Measurements from ENCODE around the gene ABHD8.
"Not testable (repeated sequence)": the region's sequence is repeated elsewhere in the genome, so short reads cannot be mapped to it uniquely, and the experiment has no call there.

ABHD8 gene

GRCh38 chr19:17320435-17320834 lies 17.2 kb upstream of the ABHD8 start:
- DNase-seq, result no peak

DNA sequence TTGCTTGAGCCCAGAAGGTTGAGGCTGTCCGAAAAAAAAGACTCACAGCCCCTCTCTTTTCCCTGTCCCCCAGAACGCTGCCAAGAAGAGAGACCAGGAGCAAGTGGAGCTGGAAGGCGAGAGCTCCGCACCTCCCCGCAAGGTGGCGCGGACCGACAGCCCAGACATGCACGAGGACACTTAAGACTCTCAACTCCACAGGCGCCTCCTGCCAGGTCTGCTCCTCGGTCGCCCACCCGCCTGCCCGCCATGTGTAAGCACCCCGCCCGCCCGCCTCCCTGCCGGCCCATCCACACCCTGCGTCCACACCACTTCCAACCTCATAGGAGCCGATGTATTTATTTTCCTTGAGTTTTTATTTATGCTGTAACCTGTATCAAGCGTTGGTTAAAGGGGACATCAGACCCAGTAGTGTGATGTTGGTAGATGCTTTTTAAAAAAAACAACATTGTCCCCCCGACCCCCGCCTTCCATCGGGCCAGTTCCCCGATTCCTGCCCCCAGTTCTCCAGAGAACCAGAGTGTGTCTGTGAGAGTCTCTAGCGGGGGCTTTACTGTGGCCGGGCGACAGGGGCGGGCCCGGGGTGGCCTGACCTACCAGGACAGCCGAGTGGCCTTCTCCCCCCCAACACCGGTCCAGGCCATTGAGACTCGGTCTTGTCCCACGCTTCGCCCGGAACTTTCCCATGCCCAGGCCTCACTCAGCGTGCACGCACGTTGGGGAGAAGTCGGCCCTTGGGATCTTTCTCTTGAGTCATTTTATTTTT lies 16.4 kb upstream of the ABHD8 start:
- DNase-seq, result no peak

DNA sequence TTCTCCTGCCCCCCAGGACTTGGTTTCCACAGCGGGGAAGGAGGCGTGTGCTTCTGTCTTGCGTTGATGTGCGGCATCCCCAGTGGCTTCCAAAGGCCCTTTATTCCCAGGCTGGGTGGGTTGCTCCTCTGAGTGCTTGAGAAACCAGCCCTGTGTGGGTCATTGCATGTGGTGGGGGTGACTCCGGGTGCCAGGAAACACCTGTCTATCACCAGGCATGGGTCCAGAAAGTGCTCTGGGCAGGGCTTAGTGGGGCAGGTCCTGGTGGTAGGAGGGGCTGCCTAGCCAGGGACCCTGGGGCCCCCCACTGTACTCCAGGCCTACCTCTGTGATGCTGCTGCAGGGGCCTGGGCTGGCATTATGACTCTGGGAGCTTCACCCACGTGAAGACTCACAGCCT lies 15.7 kb upstream of the ABHD8 start:
- no peak for DNase-seq

GRCh38 chr19:17314007-17314593 lies 10.9 kb upstream of the ABHD8 start:
- no peak for DNase-seq

DNA sequence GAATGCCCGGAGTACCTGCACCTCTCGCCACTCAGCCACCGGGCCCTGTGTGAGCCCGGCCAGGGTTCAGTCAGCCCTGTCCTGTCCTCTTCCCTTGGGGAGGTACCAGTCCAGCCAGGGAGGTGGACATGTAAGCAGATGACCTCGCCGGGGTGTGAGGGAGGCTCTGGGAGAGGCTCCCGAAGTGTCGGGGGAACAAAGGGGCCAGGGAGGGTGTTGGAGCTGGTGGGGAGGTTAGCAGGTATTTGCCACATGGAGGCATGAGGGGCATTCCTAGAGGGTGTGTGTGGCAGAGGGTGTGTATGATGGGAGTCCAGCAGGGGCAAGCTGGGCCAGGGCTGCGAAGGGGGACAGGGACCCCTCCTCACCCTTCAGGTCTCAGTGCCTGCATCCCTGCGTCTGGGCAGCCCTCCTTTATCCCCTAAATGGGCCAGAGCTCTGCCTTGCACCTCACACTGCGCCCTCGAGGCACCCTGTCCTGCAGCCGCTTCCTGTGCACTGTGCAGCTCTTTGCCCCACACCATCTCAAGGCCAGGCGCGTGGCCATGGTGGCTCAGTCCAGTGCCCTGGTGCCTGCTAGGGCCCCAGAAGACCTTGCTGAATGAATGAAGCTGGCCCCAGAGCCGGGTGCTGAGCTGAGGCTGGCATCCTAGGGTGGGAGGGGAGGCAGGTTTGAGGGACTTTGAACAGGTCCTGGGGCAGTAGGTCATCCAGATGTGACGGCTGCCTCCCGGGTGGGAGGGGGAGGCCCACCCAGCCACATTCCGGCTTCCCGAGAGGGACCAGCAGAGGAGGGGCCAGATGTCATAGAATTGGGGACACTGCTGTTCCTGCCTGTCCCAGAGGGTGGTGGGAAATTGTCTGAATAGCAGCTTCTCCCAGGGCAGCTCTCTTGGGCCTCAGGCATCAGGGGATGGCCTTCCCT lies 9.2 kb upstream of the ABHD8 start:
- DNase-seq, result no peak

- DNase-seq, result no peak
Measured at GRCh38 chr19:17311455-17312188, 8.4 kb upstream of the ABHD8 start.

DNA sequence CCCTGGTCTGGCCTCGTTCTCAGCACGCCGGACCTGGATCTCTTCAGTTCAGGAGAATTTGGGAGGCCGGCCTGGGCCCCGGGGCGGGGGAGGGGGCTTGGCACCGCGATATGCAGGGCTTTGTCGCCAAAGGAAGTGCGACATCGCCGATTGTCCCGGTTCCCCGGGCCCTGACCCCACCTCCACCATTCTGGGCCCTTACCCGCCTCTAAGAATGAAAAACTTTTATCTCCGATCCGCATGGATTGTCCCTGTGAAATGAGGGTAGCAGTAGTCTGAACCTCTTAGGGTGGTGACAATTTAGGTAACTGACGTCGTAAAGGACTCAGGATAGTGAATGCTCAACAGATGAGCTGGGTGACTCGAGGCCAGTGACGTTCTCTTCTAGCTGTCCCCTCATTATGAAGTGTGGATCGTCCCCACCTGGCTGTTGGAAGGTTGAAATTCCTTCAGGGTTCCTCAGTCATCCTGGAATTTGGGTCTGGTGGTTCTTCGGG lies 6.8 kb upstream of the ABHD8 start:
- DNase-seq, result no peak

DNA sequence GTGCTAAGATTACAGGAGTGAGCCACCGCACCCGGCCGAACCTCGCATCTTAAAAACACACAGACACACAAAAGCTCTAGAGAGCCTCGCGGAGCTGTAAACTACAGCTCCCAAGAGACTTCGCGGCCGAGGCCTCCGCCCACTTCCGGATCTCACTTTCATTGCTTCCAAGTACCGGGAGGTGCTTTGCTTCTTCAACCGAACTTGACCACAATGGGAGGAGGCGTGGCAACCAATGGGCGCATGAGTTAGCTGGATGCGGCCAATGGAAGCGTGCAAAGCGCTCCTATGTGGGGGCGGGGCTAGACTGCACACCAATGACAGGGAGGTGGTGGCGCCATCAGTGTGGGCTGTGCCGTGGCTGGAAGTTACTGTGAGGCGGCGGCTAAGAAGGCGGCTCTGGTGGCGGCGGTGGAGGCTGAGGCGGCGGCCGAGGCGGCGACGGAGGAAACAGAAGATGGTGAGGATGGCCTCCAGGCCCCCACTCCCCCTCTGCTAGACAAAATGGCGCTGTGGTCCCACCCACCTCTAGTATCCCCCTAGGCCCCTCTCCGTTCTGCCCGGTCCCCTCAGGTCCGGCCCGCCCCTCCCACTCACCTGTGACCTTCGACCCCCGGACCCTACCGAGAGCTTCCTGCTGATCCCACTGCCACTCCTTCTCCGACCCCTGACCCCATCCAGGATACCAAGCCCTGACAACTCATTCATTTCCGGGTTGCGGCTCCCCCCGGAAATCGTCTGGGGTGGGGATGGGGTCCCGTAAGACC lies 6.2 kb upstream of the ABHD8 start, which contains the start of gene DDA1:
Gene DDA1 (plus strand): TSS at position 366 of the 767 bp plus-strand sequence. CDS start 92 bp downstream, at position 458.
- peak; percentile 99 for DNase-seq

DNA sequence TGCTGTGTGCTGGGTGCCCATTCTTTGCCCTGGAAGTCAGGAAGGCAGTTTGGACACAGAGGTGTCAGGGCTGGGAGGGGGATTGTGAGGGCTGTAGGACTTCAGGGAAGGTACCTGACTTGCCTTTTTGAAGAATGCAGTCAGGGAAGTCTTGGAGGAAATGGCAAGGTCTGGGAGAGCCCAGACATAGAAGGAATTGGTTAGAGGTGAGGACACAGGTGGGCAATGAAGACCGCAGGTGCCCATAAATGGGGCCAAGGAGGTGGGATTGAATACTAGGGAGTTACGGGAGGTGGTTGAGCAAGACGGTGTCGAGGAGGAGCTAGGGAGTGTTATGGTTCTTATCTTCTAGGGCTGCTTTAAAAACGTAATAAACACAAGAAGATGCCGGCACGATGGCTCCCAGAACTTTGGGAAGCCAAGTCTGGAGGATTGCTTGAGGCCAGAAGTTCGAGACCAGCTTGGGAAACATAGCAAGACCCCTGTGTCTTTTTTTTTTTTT lies 4.7 kb upstream of the ABHD8 start:
- no peak for DNase-seq

DNA sequence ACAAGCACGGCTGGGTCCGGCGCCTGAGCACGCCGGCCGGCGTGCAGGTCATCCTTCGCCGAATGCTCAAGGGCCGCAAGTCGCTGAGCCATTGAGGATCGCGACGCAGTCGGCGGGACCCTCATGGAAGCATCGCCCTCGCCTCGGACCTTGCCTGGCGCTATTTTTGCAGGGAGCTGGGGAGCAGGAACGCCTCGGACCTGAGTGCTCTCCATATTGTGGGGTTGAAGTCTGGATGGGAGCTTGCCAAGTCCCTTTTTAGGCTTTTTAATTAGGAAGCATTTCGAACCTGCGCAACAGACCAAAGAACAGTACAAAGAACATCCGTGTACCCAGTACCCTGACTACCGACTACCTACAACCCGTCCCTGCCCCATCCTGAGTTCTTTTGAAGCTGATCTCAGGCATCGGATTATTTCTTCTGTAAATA lies 3.1 kb upstream of the ABHD8 start:
- DNase-seq, result no peak

GRCh38 chr19:17305517-17306284 lies 2.5 kb upstream of the ABHD8 start, which contains the start of gene MRPL34:
MRPL34 (plus strand) TSS chr19:17305872; CDS start chr19:17305893, 21 bp downstream.
- DNase-seq, result peak; percentile 95

GRCh38 chr19:17305216-17305516 lies 1.9 kb upstream of the ABHD8 start:
- no peak for DNase-seq

- no peak for DNase-seq
Measured at GRCh38 chr19:17304386-17305215, 1.4 kb upstream of the ABHD8 start.

- DNase-seq, result no peak
Measured at GRCh38 chr19:17303940-17304267, 679 bp upstream of the ABHD8 start.

GRCh38 chr19:17302391-17303166 lies 646 bp downstream of the ABHD8 start:
- DNase-seq, result no peak

DNA sequence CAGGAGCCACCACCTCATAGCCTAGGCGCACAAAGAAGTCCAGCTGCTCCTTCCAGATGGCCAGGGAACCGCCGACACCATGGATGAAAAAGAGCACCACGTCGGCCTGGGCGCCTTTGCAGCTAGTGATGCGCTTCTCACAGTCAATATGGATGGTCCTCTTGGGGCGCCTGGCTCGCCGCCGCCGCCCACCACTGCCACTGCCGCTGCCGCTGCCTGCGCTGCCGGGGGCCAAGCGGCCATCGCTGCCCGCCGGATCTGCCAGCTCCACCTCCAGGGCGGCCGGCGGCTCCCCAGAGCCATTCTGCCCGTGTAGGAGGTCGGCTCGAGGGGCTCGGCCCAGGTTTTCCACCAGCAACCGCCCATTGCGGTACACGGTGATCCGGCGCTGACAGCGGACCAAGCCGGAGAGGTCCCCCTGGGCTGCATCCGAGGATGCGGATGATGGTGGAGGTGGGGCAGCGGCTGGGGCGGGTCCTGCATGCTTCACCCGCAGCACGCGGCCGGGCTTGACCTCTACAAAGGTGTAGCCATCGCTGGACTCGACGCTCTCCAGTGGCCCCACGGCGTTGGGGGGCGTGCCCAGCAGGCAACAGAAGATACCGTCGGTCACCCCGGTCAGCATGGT lies 2.1 kb downstream of the ABHD8 start:
- DNase-seq, result no peak

DNA sequence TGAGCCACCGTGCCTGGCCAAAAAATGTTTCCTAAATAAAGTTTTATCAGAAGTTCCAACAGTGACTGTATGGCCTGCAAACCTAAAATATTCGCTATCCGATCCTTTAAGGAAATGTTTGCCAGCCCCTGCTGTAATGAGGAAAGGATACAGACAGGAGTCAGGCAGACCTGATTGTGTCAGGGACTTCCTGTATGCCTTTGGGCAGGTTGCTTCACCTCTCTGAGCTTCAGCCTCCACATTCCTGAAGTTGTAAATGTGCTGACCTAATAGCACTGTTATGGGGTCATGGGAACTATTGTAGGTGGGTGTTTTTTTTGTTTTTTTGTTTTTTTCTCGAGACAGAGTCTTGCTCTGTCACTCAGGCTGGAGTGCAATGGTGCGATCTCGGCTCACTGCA lies 6.2 kb downstream of the ABHD8 start:
- no peak for DNase-seq

GRCh38 chr19:17296273-17296672 lies 7.0 kb downstream of the ABHD8 start:
- DNase-seq, result no peak

- not testable (repeated sequence) for DNase-seq
Measured at GRCh38 chr19:17295551-17295950, 7.7 kb downstream of the ABHD8 start.
